Measurements from ENCODE around the gene PDCD1.
A peak's percentile ranks its signal among the peaks of the same experiment; 100 is the strongest.

The PDCD1 gene

DNA sequence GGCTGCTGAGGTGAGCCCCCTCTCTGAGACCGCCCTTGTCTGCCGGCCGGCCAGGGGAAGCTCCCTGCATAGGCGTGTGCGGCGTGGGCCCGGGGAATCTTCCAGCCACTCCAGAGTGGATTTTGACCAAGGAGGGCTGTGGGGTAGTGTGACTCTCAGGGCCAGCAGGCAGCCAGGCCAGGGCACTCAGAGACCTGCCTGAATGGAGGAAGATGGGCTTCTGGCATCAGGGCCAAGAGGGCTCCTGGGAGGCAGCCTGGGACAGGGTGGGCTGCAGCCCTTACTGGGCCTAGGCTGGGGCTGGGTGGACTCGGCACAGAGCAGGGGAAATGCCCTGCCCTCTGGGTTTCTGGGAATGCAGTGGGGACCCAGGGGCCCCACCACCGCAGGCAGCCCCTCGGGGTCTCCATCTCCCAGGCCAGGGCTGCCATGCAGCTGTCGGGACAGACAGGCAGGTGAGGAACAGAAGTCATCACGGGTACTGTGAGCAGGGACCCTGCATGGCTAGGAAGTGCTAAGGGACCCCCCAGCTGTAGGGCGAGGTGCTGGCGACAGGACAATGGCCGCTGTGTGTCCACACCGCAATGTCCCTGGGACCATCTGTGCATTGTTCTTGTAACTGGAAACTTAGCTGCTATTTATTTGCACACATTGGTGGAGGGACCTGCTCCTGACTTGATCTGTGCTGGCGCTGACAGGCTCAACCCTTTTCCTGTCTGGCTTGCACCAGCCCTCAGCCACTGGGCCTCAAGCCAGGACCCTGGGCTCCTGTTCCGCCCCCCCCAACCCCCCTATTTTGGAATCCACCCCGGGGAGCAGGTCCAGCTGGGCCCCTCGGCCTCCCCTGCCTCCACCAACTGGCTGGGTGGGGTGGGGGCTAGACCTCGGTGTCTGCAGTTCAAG lies 4.1 kb downstream of the PDCD1 start:
- peaks cover 67% of the 10 kb centered on the region for H3K4me1 ChIP-seq
- no peaks in the 10 kb centered on the region for H3K9me3 ChIP-seq
- H3K9ac ChIP-seq: peak overlapping the region; percentile 65
- TF ChIP-seq Cebpa-rat (IDR thresholded peaks at IDR 0.05): no peak
- H3K4me2 ChIP-seq: peak overlapping the region; percentile 100
- peaks cover 17% of the 10 kb centered on the region; the same call in 1 of the 2 replicates for H3K36me3 ChIP-seq
- no peaks in the 10 kb centered on the region for H4K20me1 ChIP-seq
- H3K27ac ChIP-seq: peak overlapping the region; percentile 75
- no peak overlapping the region for H3K4me3 ChIP-seq
- H3K27me3 ChIP-seq: no peaks in the 10 kb centered on the region

GRCh38 chr2:241853651-241854341 lies 4.9 kb downstream of the PDCD1 start:
- Histone ChIP-seq H3K9me3 (no peaks in the 10 kb centered on the region), H4K20me1 (no peaks in the 10 kb centered on the region), H3K27ac (peak overlapping the region; percentile 75), H3K36me3 (peaks cover 17% of the 10 kb centered on the region; the same call in 1 of the 2 replicates), H3K4me2 (peak overlapping the region; percentile 100), H3K4me3 (no peak overlapping the region), H3K4me1 (peaks cover 60% of the 10 kb centered on the region), H3K27me3 (no peaks in the 10 kb centered on the region), H3K9ac (peak overlapping the region; percentile 65; the same call in 1 of the 2 replicates)
- TF ChIP-seq Cebpa-rat (IDR thresholded peaks at IDR 0.05): no peak

- peaks cover 54% of the 10 kb centered on the region for H3K4me1 ChIP-seq
- H3K9ac ChIP-seq: no peak overlapping the region
- H4K20me1 ChIP-seq: no peaks in the 10 kb centered on the region
- no peak for TF ChIP-seq Cebpa-rat (IDR thresholded peaks at IDR 0.05)
- H3K4me3 ChIP-seq: no peak overlapping the region
- H3K27me3 ChIP-seq: no peaks in the 10 kb centered on the region
- H3K4me2 ChIP-seq: peak overlapping the region; percentile 100
- H3K9me3 ChIP-seq: no peaks in the 10 kb centered on the region
- no peak overlapping the region for H3K27ac ChIP-seq
- peaks cover 17% of the 10 kb centered on the region; the same call in 1 of the 2 replicates for H3K36me3 ChIP-seq
These were observed 5.6 kb downstream of the PDCD1 start for GRCh38 chr2:241852981-241853631.

DNA sequence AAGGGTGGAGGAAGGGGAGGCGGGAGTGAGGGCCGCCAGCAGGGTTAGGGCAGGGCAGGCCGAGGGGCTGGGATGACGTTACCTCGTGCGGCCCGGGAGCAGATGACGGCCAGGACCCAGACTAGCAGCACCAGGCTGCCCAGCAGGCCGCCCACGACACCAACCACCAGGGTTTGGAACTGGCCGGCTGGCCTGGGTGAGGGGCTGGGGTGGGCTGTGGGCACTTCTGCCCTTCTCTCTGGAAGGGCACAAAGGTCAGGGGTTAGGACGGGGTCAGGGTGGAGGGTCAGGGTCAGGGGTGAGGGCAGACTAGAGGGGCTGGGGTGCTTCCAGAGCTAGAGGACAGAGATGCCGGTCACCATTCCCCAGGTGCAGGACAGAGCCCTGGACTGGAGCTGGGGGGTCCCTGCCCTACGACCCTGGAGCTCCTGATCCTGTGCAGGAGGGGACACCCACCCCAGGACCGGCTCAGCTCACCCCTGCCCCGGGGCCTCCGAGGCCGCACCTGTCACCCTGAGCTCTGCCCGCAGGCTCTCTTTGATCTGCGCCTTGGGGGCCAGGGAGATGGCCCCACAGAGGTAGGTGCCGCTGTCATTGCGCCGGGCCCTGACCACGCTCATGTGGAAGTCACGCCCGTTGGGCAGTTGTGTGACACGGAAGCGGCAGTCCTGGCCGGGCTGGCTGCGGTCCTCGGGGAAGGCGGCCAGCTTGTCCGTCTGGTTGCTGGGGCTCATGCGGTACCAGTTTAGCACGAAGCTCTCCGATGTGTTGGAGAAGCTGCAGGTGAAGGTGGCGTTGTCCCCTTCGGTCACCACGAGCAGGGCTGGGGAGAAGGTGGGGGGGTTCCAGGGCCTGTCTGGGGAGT lies 6.3 kb downstream of the PDCD1 start:
- no peak overlapping the region for H3K9ac ChIP-seq
- H3K9me3 ChIP-seq: no peaks in the 10 kb centered on the region
- H3K36me3 ChIP-seq: peaks cover 17% of the 10 kb centered on the region; the same call in 1 of the 2 replicates
- no peaks in the 10 kb centered on the region for H4K20me1 ChIP-seq
- H3K27ac ChIP-seq: no peak overlapping the region
- TF ChIP-seq Cebpa-rat (IDR thresholded peaks at IDR 0.05): no peak
- no peaks in the 10 kb centered on the region for H3K27me3 ChIP-seq
- no peak overlapping the region for H3K4me2 ChIP-seq
- H3K4me3 ChIP-seq: no peak overlapping the region
- peaks cover 46% of the 10 kb centered on the region for H3K4me1 ChIP-seq

DNA sequence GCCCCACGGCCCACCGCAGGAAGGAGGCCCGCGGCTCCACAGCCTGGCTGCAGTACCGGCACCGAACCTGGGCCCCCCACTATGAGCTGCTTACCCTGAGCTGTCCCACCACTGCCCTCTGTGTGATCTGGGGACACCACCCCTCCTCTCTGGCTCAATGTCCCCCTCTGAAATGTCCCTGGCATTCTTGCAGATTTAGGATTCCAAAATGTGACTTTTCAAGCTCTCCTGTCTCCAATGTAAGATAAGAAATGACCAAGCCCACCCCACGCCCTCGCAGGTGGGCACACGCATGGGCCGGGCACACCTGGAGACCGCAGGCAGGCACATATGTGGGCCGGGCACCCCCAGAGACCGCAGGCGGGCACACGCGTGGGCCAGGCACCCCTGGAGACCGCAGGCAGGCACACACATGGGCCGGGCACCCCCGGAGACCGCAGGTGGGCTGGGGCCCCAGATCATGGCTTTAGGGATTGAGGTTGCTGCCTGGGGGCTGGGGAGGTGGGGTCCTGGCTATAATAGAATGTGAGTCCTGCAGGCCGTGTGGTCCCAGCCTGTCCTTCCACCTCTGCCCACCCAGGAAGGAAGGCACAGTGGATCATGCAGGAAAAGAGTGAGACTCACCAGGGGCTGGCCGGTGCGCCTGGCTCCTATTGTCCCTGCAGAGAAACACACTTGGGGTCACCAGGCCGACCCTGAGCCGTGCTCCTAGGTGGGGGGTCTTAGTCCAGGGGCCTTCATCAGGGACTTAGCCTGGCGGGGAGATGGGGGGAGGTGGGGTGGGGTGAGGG lies 7.2 kb downstream of the PDCD1 start:
- H3K27ac ChIP-seq: peak overlapping the region; percentile 30; the same call in 1 of the 2 replicates
- peaks cover 17% of the 10 kb centered on the region; the same call in 1 of the 2 replicates for H3K36me3 ChIP-seq
- H3K4me3 ChIP-seq: no peak overlapping the region
- no peaks in the 10 kb centered on the region for H4K20me1 ChIP-seq
- no peak overlapping the region for H3K4me2 ChIP-seq
- no peaks in the 10 kb centered on the region for H3K27me3 ChIP-seq
- peaks cover 39% of the 10 kb centered on the region for H3K4me1 ChIP-seq
- H3K9ac ChIP-seq: no peak overlapping the region
- no peak for TF ChIP-seq Cebpa-rat (IDR thresholded peaks at IDR 0.05)
- no peaks in the 10 kb centered on the region for H3K9me3 ChIP-seq

DNA sequence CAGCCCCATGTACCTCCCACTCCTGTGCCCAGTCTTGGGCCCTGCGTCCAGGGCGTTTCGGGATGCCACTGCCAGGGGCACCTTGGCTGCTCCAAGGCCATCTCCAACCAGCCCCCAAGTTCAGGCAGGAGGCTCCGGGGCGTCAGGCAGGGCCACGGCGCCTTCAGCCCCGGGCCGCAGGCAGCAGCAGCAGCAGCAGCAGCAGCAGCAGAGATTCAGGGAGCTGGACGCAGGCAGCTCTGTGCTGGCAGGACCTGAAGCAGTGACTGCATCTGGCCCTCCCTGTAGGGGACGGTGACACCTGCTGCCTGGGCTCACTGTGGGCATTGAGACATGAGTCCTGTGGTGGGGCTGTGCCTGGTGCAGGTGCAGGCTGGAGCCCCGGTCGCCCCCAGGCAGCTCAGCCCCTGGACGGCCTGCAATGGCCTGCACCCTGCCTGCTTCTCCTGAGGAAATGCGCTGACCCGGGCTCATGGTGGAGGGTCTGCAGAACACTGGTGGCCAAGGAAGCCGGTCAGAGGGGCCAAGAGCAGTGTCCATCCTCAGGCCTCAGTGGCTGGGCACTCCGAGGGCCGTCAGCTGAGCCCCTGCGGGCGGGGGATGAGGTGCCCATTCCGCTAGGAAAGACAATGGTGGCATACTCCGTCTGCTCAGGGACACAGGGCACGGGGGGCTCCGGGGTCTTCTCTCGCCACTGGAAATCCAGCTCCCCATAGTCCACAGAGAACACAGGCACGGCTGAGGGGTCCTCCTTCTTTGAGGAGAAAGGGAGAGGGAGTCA lies 8.0 kb downstream of the PDCD1 start:
- Histone ChIP-seq H3K36me3 (peaks cover 17% of the 10 kb centered on the region; the same call in 1 of the 2 replicates), H3K4me3 (no peak overlapping the region), H3K9me3 (no peaks in the 10 kb centered on the region), H3K9ac (no peak overlapping the region), H3K4me2 (no peak overlapping the region), H3K27ac (peak overlapping the region; percentile 35; the same call in 1 of the 2 replicates), H3K27me3 (no peaks in the 10 kb centered on the region), H4K20me1 (no peaks in the 10 kb centered on the region), H3K4me1 (peaks cover 37% of the 10 kb centered on the region)
- TF ChIP-seq Cebpa-rat (IDR thresholded peaks at IDR 0.05): no peak

DNA sequence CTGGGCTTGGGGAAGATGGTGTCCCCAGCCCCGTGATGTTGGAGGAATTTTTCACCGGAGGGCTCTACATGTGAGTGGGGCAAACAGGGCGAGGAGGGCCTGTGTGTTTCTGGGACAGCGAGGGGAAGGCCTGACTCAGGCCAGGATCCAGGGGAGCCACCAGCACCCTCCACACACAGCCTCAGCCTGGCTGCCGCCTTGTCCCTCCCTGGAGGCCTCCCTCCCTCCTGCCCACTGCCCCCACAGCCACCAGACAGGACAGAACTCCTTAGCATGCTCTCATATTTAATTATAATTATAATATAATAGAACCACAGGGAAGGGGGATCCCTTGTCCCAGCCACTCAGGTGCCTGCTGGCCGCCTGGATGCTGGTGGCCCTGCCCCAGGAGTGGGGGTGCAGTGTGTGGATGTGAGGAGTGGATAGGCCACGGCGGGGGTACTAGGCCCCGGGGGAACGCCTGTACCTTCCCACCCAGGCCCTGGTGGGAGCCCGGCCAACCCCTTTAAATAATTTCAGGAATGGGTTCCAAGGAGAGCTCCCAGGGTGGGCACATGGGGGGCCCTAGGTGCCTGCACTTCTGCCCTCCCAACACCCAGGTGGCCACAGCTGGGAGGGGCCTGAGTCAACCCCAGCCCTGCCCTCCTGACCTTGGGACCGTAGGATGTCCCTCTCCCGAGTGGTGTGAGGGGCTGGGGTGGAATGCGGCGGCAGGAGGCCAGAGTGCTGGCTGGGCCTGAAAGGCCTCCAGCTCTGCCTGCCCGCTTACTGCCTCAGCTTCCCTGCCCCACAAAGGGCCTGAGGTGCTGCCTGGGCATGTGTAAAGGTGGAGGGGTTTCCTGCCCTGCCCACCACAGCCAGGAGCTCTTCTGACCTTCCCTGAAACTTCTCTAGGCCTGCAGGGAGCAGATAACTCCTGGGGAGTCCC lies 8.8 kb downstream of the PDCD1 start:
- H3K4me2 ChIP-seq: no peak overlapping the region
- H3K9ac ChIP-seq: no peak overlapping the region
- H4K20me1 ChIP-seq: no peaks in the 10 kb centered on the region
- TF ChIP-seq Cebpa-rat (IDR thresholded peaks at IDR 0.05): no peak
- H3K4me1 ChIP-seq: peaks cover 36% of the 10 kb centered on the region
- peaks cover 17% of the 10 kb centered on the region; the same call in 1 of the 2 replicates for H3K36me3 ChIP-seq
- no peaks in the 10 kb centered on the region for H3K9me3 ChIP-seq
- H3K27me3 ChIP-seq: no peaks in the 10 kb centered on the region
- no peak overlapping the region for H3K4me3 ChIP-seq
- H3K27ac ChIP-seq: peak overlapping the region; percentile 35; the same call in 1 of the 2 replicates
